PFSK-1 (cell line): ENCODE results near the gene SNX33.

Experiments
- FOXP2 ChIP-seq: optimal IDR thresholded peaks from 2 replicates; pipeline ENCODE3; 2011; ENCODE audit warnings: borderline replicate concordance, control low read depth, inconsistent platforms; ENCODE audit not compliant: insufficient read depth; ENCODE audit errors: extremely low read length, extremely low read depth
- POLR2AphosphoS5 ChIP-seq: IDR thresholded peaks from 2 replicates; pipeline ENCODE4 v1.6.1; 2012; ENCODE audit warnings: low read depth, mild to moderate bottlenecking, control low read depth, low read length, moderate library complexity
- REST ChIP-seq, 2 experiments: IDR thresholded peaks; 2 replicates each; pipeline versions ENCODE4 v1.6.1 to v1.8.0; 2011 to 2012; ENCODE audit warnings: low read depth in 2 of 2, low read length in 2 of 2, control low read depth in 1 of 2, inconsistent platforms in 1 of 2, mild to moderate bottlenecking in 1 of 2, moderate library complexity in 1 of 2; ENCODE audit not compliant: insufficient read depth in 1 of 2
- SIN3A ChIP-seq: IDR thresholded peaks from 2 replicates; pipeline ENCODE4 v1.6.1; 2012; ENCODE audit warnings: mild to moderate bottlenecking, low read length, moderate library complexity, borderline replicate concordance; ENCODE audit not compliant: insufficient read depth
- TAF1 ChIP-seq: IDR thresholded peaks from 2 replicates; pipeline ENCODE4 v1.6.1; 2012; ENCODE audit warnings: low read length, control low read depth, borderline replicate concordance; ENCODE audit not compliant: insufficient read depth

Gene SNX33

GRCh38 chr15:75673426-75674235, 25.9 kb downstream of the SNX33 start:
- TF ChIP-seq POLR2AphosphoS5 (no peak), TAF1 (no peak), SIN3A (no peak), FOXP2 (no peak), REST (IDR thresholded peaks at IDR 0.05; ENCODE audit: insufficient read depth in 1 of 2, low read depth in 2 of 2, low read length in 2 of 2) (no peak)

GRCh38 chr15:75674366-75674765, 26.7 kb downstream of the SNX33 start:
- TF ChIP-seq FOXP2 (no peak), TAF1 (no peak), REST (IDR thresholded peaks at IDR 0.05; ENCODE audit: insufficient read depth in 1 of 2, low read depth in 2 of 2, low read length in 2 of 2) (no peak), SIN3A (no peak), POLR2AphosphoS5 (no peak)

GRCh38 chr15:75675579-75676404, 28.1 kb downstream of the SNX33 start:
- no peak for TF ChIP-seq FOXP2
- TF ChIP-seq TAF1: no peak
- no peak for TF ChIP-seq POLR2AphosphoS5
- TF ChIP-seq SIN3A: no peak
- no peak for TF ChIP-seq REST (IDR thresholded peaks at IDR 0.05; ENCODE audit: insufficient read depth in 1 of 2, low read depth in 2 of 2, low read length in 2 of 2)

GRCh38 chr15:75676688-75677464, 29.2 kb downstream of the SNX33 start:
- TF ChIP-seq REST (IDR thresholded peaks at IDR 0.05; ENCODE audit: insufficient read depth in 1 of 2, low read depth in 2 of 2, low read length in 2 of 2) (no peak), SIN3A (no peak), POLR2AphosphoS5 (no peak), FOXP2 (no peak), TAF1 (no peak)
